IPS-11a (cell line): ENCODE results near the gene CHIC1.

Source experiments
- H3K4me3 ChIP-seq: one replicate; pipeline ENCODE4 v1.5.1; 2013; ENCODE audit warnings: low read depth, low read length, control low read depth

The CHIC1 gene

GRCh38 chrX:73728602-73729001, 165.6 kb downstream of the CHIC1 start:
- H3K4me3 ChIP-seq = no peak overlapping the region
